Activated CD4-positive, alpha-beta T cell treated with anti-CD3 and anti-CD28 coated beads, Interleukin-2, amount 50 U/mL, for 24 hours (primary cell): ENCODE data around the gene PFKFB1.
"Not testable (repeated sequence)": the region's sequence is repeated elsewhere in the genome, so short reads cannot be mapped to it uniquely, and the experiment has no call there.

Experiments
- DNase-seq, 2 donors: peaks; one replicate each; pipeline ENCODE4 v3.0.0-alpha.2; 2020; ENCODE audit warnings: low read depth in 1 of 2, low spot score in 1 of 2

Gene PFKFB1

GRCh38 chrX:54994668-54995351, 822 bp upstream of the PFKFB1 start:
- no peak for DNase-seq

GRCh38 chrX:54992911-54993622, 921 bp downstream of the PFKFB1 start:
- DNase-seq: no peak

- DNase-seq: no peak
These were observed 2.3 kb downstream of the PFKFB1 start for GRCh38 chrX:54991706-54992105.

GRCh38 chrX:54983306-54983705, 10.7 kb downstream of the PFKFB1 start:
- DNase-seq: not testable (repeated sequence)

GRCh38 chrX:54980334-54980733, 13.7 kb downstream of the PFKFB1 start:
- no peak for DNase-seq

GRCh38 chrX:54979432-54979831, 14.6 kb downstream of the PFKFB1 start:
- no peak for DNase-seq

- DNase-seq: no peak
These were observed 15.5 kb downstream of the PFKFB1 start for GRCh38 chrX:54978448-54978847.

GRCh38 chrX:54977387-54977786, 16.6 kb downstream of the PFKFB1 start:
- DNase-seq: no peak

GRCh38 chrX:54964766-54965497, 29.1 kb downstream of the PFKFB1 start:
- DNase-seq: no peak

- no peak for DNase-seq
These were observed 32.2 kb downstream of the PFKFB1 start for GRCh38 chrX:54961750-54962149.

GRCh38 chrX:54950730-54951375, 43.1 kb downstream of the PFKFB1 start:
- no peak for DNase-seq

- no peak for DNase-seq
These were observed 48.8 kb downstream of the PFKFB1 start for GRCh38 chrX:54945224-54945623.

GRCh38 chrX:54944816-54945215, 49.2 kb downstream of the PFKFB1 start:
- no peak for DNase-seq

- DNase-seq: no peak
These were observed 56.6 kb downstream of the PFKFB1 start for GRCh38 chrX:54937416-54937815.

- DNase-seq: no peak
These were observed 58.7 kb downstream of the PFKFB1 start for GRCh38 chrX:54935306-54935705.

GRCh38 chrX:54934890-54935289, 59.1 kb downstream of the PFKFB1 start:
- DNase-seq: no peak

- no peak for DNase-seq
These were observed 59.9 kb downstream of the PFKFB1 start for GRCh38 chrX:54934058-54934457.

GRCh38 chrX:54933150-54933826, 60.7 kb downstream of the PFKFB1 start:
- no peak for DNase-seq

- no peak for DNase-seq
These were observed 62.9 kb downstream of the PFKFB1 start for GRCh38 chrX:54931107-54931506.

- no peak for DNase-seq
These were observed 63.5 kb downstream of the PFKFB1 start for GRCh38 chrX:54930291-54931049.
